ENCODE measurements around the gene TNPO3.
"Not testable (repeated sequence)": the region's sequence is repeated elsewhere in the genome, so short reads cannot be mapped to it uniquely, and the experiment has no call there.

TNPO3 gene

GRCh38 chr7:128954830-128955802 lies 99.8 kb downstream of the TNPO3 start:
- DNase-seq = no peak

- DNase-seq = no peak
These were observed 100.8 kb downstream of the TNPO3 start for GRCh38 chr7:128954150-128954549.

- no peak for DNase-seq
These were observed 103.6 kb downstream of the TNPO3 start for GRCh38 chr7:128951296-128951695.

- no peak for DNase-seq
These were observed 105.7 kb downstream of the TNPO3 start for GRCh38 chr7:128948976-128949760.

- DNase-seq = no peak
These were observed 106.5 kb downstream of the TNPO3 start for GRCh38 chr7:128948312-128948973.

GRCh38 chr7:128947854-128948253 lies 107.1 kb downstream of the TNPO3 start:
- no peak for DNase-seq

- DNase-seq = no peak
These were observed 107.7 kb downstream of the TNPO3 start for GRCh38 chr7:128946936-128947830.

- DNase-seq = no peak
These were observed 109.1 kb downstream of the TNPO3 start for GRCh38 chr7:128945668-128946366.

GRCh38 chr7:128944487-128945236 lies 110.2 kb downstream of the TNPO3 start:
- DNase-seq = no peak

GRCh38 chr7:128943251-128943650 lies 111.7 kb downstream of the TNPO3 start:
- not testable (repeated sequence) for DNase-seq

GRCh38 chr7:128941946-128942526 lies 112.9 kb downstream of the TNPO3 start:
- no peak for DNase-seq

- no peak for DNase-seq
These were observed 113.5 kb downstream of the TNPO3 start for GRCh38 chr7:128941323-128941890.

- DNase-seq = no peak
These were observed 114.2 kb downstream of the TNPO3 start for GRCh38 chr7:128940494-128941322.

GRCh38 chr7:128939861-128940410 lies 115.0 kb downstream of the TNPO3 start:
- DNase-seq = no peak

- DNase-seq = no peak
These were observed 115.6 kb downstream of the TNPO3 start for GRCh38 chr7:128939075-128939860.

- DNase-seq = no peak
These were observed 116.3 kb downstream of the TNPO3 start for GRCh38 chr7:128938544-128939074.

Measured in NCI-H1417 treated with DMSO at 0.1 percent for 48 hours (cell line).